ENCODE results near the gene HMGXB4. TPM values are rescaled to one million over a fixed set of nuclear protein-coding genes. Genes with fewer than 3 reads are reported as not detected.
A peak's percentile ranks its signal among the peaks of the same experiment; 100 is the strongest.

Gene HMGXB4
- total RNA-seq, 1 donor from 2014 or later: 45.7 TPM

GRCh38 chr22:35329114-35329847 lies 72.0 kb downstream of the HMGXB4 start:
- Mint-ChIP-seq H3K27me3 (ENCODE audit: insufficient read depth) (no peaks in the 10 kb centered on the region), H3K27ac (no peak overlapping the region), H3K4me1 (ENCODE audit: low read depth) (peaks cover 23% of the 10 kb centered on the region), H3K9me3 (no peaks in the 10 kb centered on the region), H3K36me3 (ENCODE audit: low read depth) (peaks cover 47% of the 10 kb centered on the region), H3K4me3 (no peak overlapping the region)
- intact Hi-C loops (cut with micrococcal nuclease): no loop called here
- DNase-seq (ENCODE audit: low spot score): no peak

GRCh38 chr22:35330258-35330861 lies 73.1 kb downstream of the HMGXB4 start:
- Mint-ChIP-seq H3K36me3 (ENCODE audit: low read depth) (peaks cover 38% of the 10 kb centered on the region), H3K27ac (peak overlapping the region; percentile 64), H3K4me3 (peak overlapping the region; percentile 73), H3K9me3 (no peaks in the 10 kb centered on the region), H3K4me1 (ENCODE audit: low read depth) (peaks cover 26% of the 10 kb centered on the region), H3K27me3 (ENCODE audit: insufficient read depth) (no peaks in the 10 kb centered on the region)
- intact Hi-C loops (cut with micrococcal nuclease): no loop called here
- DNase-seq (ENCODE audit: low spot score): peak; percentile 50

- no peak overlapping the region for H3K27ac Mint-ChIP-seq
- H3K4me3 Mint-ChIP-seq: no peak overlapping the region
- H3K9me3 Mint-ChIP-seq: no peaks in the 10 kb centered on the region
- H3K36me3 Mint-ChIP-seq (ENCODE audit: low read depth): peaks cover 27% of the 10 kb centered on the region
- DNase-seq (ENCODE audit: low spot score): no peak
- peaks cover 37% of the 10 kb centered on the region for H3K4me1 Mint-ChIP-seq (ENCODE audit: low read depth)
- intact Hi-C loops (cut with micrococcal nuclease): no loop called here
- H3K27me3 Mint-ChIP-seq (ENCODE audit: insufficient read depth): no peaks in the 10 kb centered on the region
These were observed 75.0 kb downstream of the HMGXB4 start for GRCh38 chr22:35332278-35332677.

- Mint-ChIP-seq H3K36me3 (ENCODE audit: low read depth) (peaks cover 25% of the 10 kb centered on the region), H3K4me1 (ENCODE audit: low read depth) (peaks cover 37% of the 10 kb centered on the region)
- intact Hi-C loops (cut with micrococcal nuclease): no loop called here
These were observed 75.9 kb downstream of the HMGXB4 start for GRCh38 chr22:35333220-35333619.

GRCh38 chr22:35334004-35334403 lies 76.7 kb downstream of the HMGXB4 start:
- H3K27me3 Mint-ChIP-seq (ENCODE audit: insufficient read depth): no peaks in the 10 kb centered on the region
- H3K4me1 Mint-ChIP-seq (ENCODE audit: low read depth): peaks cover 36% of the 10 kb centered on the region
- no peaks in the 10 kb centered on the region for H3K9me3 Mint-ChIP-seq
- H3K36me3 Mint-ChIP-seq (ENCODE audit: low read depth): peaks cover 25% of the 10 kb centered on the region
- intact Hi-C loops (cut with micrococcal nuclease): no loop called here
- H3K4me3 Mint-ChIP-seq: no peak overlapping the region
- no peak for DNase-seq (ENCODE audit: low spot score)
- peak overlapping the region; percentile 50 for H3K27ac Mint-ChIP-seq

More at GRCh38 chr22:35333220-35333619, 75.9 kb downstream of the HMGXB4 start:
- no peak for DNase-seq (ENCODE audit: low spot score)
- no peaks in the 10 kb centered on the region for H3K27me3 Mint-ChIP-seq (ENCODE audit: insufficient read depth)
- no peaks in the 10 kb centered on the region for H3K9me3 Mint-ChIP-seq
- no peak overlapping the region for H3K4me3 Mint-ChIP-seq
- H3K27ac Mint-ChIP-seq: no peak overlapping the region

GRCh38 chr22:35335468-35335867 lies 78.2 kb downstream of the HMGXB4 start:
- no peaks in the 10 kb centered on the region for H3K27me3 Mint-ChIP-seq (ENCODE audit: insufficient read depth)
- H3K4me3 Mint-ChIP-seq: no peak overlapping the region
- H3K36me3 Mint-ChIP-seq (ENCODE audit: low read depth): peaks cover 24% of the 10 kb centered on the region
- intact Hi-C loops (cut with micrococcal nuclease): no loop called here
- H3K4me1 Mint-ChIP-seq (ENCODE audit: low read depth): peaks cover 25% of the 10 kb centered on the region
- no peaks in the 10 kb centered on the region for H3K9me3 Mint-ChIP-seq
- DNase-seq (ENCODE audit: low spot score): no peak
- peak overlapping the region; percentile 84 for H3K27ac Mint-ChIP-seq

- Mint-ChIP-seq H3K4me3 (no peak overlapping the region), H3K27ac (peak overlapping the region; percentile 84), H3K27me3 (ENCODE audit: insufficient read depth) (no peaks in the 10 kb centered on the region), H3K9me3 (no peaks in the 10 kb centered on the region), H3K36me3 (ENCODE audit: low read depth) (peaks cover 23% of the 10 kb centered on the region), H3K4me1 (ENCODE audit: low read depth) (peaks cover 21% of the 10 kb centered on the region)
- DNase-seq (ENCODE audit: low spot score): no peak
- intact Hi-C loops (cut with micrococcal nuclease): no loop called here
These were observed 78.9 kb downstream of the HMGXB4 start for GRCh38 chr22:35335936-35336781.

GRCh38 chr22:35337932-35338331 lies 80.6 kb downstream of the HMGXB4 start:
- Mint-ChIP-seq H3K9me3 (no peaks in the 10 kb centered on the region), H3K4me1 (ENCODE audit: low read depth) (peaks cover 21% of the 10 kb centered on the region), H3K27me3 (ENCODE audit: insufficient read depth) (no peaks in the 10 kb centered on the region), H3K36me3 (ENCODE audit: low read depth) (peaks cover 13% of the 10 kb centered on the region), H3K4me3 (no peak overlapping the region), H3K27ac (no peak overlapping the region)
- intact Hi-C loops (cut with micrococcal nuclease): no loop called here
- no peak for DNase-seq (ENCODE audit: low spot score)

GRCh38 chr22:35341090-35341874 lies 84.0 kb downstream of the HMGXB4 start:
- H3K4me1 Mint-ChIP-seq (ENCODE audit: low read depth): peaks cover 1% of the 10 kb centered on the region
- no peak for DNase-seq (ENCODE audit: low spot score)
- no peaks in the 10 kb centered on the region for H3K27me3 Mint-ChIP-seq (ENCODE audit: insufficient read depth)
- H3K4me3 Mint-ChIP-seq: no peak overlapping the region
- peak overlapping the region; percentile 70 for H3K27ac Mint-ChIP-seq
- H3K36me3 Mint-ChIP-seq (ENCODE audit: low read depth): peaks cover 11% of the 10 kb centered on the region
- no peaks in the 10 kb centered on the region for H3K9me3 Mint-ChIP-seq
- intact Hi-C loops (cut with micrococcal nuclease): no loop called here

GRCh38 chr22:35342390-35342789 lies 85.1 kb downstream of the HMGXB4 start:
- no peaks in the 10 kb centered on the region for H3K27me3 Mint-ChIP-seq (ENCODE audit: insufficient read depth)
- H3K9me3 Mint-ChIP-seq: no peaks in the 10 kb centered on the region
- H3K27ac Mint-ChIP-seq: no peak overlapping the region
- intact Hi-C loops (cut with micrococcal nuclease): no loop called here
- no peak for DNase-seq (ENCODE audit: low spot score)
- H3K36me3 Mint-ChIP-seq (ENCODE audit: low read depth): peaks cover 11% of the 10 kb centered on the region
- no peaks in the 10 kb centered on the region for H3K4me1 Mint-ChIP-seq (ENCODE audit: low read depth)
- H3K4me3 Mint-ChIP-seq: no peak overlapping the region

- Mint-ChIP-seq H3K4me3 (no peak overlapping the region), H3K9me3 (no peaks in the 10 kb centered on the region), H3K4me1 (ENCODE audit: low read depth) (no peaks in the 10 kb centered on the region), H3K36me3 (ENCODE audit: low read depth) (peaks cover 11% of the 10 kb centered on the region), H3K27me3 (ENCODE audit: insufficient read depth) (no peaks in the 10 kb centered on the region), H3K27ac (no peak overlapping the region)
- intact Hi-C loops (cut with micrococcal nuclease): no loop called here
- no peak for DNase-seq (ENCODE audit: low spot score)
These were observed 86.6 kb downstream of the HMGXB4 start for GRCh38 chr22:35343664-35344550.

All from activated T-helper 1 cell treated with anti-CD3 and anti-CD28 coated beads, Interleukin-12 subunit alpha, Interleukin-12 subunit beta, Interleukin-2, Interleukin-4 antibody, amounts not matched to agents 30 ng/mL and 10 ng/mL and 1 ng/mL, durations not matched to agents 14 hours and 24 hours and 36 hours (primary cell).